T1000 (cell line): Measurements from ENCODE around the gene LRMDA.
"Not testable (repeated sequence)": the region's sequence is repeated elsewhere in the genome, so short reads cannot be mapped to it uniquely, and the experiment has no call there.

Experiments
- DNase-seq: peaks from one replicate; lab custom pipeline; 2025; ENCODE audit warnings: mixed read lengths; lab: John Stamatoyannopoulos, UW

Gene LRMDA

GRCh38 chr10:76125900-76126299 lies 694.5 kb downstream of the LRMDA start:
- no peak for DNase-seq

DNA sequence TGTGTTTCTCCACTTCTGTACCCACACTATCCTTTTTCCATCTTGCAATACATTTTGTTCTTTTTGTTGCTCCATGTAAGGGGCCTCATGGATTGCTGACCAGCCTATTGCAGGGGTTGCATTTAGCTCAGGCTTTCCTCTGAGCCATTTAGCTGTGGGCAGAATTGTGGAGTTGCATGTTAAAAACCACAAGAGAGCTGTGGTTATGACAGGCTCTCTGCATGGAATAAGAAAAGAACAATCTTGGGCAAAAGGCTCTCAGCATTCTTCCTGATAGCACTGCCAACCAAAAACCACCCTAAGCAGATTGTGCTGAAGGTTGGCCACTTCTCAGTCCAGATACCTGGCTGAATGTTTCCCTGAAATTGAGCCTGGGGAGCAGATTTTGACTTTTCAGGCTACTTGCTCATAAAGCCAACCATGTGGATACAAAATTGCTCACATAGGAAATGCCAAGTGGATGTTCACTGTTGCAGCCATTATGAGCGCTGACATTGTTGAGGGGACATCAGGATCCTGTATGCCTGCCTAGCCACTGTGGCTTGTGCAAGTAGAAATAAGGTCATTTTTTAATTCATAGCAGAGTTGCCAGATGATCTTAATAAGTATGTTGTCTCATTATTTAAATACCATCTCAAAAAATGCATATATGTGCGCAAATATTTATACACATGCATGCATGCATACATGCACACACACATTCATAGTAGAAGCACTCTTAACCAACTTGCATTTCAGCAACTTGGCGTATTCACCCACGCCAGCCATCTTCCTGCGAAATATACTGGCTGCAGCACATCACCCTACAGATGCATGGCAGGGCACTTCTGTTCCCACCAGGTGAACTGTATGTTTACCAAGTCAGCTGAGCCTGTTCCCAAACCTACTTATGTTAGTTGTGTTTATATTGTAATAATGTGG lies 695.4 kb downstream of the LRMDA start:
- DNase-seq = no peak

GRCh38 chr10:76127984-76128589 lies 696.7 kb downstream of the LRMDA start:
- no peak for DNase-seq

DNA sequence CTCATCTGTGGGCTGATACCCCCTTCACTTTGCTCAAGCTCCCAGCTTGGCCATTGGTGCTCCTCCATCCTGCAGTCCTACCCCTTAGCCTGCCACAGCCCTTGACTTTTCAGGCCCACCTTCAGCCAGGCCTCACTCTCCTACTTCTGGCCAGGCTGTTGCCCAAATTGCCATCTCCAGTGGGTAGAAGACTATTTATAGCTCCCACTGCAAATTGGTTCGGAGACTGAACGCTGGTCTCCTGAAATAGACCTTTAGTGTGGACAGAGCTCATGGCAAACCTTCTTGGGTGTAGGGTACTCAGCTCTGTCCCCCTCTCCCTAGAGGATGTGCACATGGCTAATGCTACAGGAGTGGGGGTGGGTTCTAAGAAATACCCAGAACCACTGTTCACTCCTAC lies 697.8 kb downstream of the LRMDA start:
- no peak for DNase-seq

- DNase-seq = no peak
Observed at GRCh38 chr10:76130892-76131291, 699.5 kb downstream of the LRMDA start.

DNA sequence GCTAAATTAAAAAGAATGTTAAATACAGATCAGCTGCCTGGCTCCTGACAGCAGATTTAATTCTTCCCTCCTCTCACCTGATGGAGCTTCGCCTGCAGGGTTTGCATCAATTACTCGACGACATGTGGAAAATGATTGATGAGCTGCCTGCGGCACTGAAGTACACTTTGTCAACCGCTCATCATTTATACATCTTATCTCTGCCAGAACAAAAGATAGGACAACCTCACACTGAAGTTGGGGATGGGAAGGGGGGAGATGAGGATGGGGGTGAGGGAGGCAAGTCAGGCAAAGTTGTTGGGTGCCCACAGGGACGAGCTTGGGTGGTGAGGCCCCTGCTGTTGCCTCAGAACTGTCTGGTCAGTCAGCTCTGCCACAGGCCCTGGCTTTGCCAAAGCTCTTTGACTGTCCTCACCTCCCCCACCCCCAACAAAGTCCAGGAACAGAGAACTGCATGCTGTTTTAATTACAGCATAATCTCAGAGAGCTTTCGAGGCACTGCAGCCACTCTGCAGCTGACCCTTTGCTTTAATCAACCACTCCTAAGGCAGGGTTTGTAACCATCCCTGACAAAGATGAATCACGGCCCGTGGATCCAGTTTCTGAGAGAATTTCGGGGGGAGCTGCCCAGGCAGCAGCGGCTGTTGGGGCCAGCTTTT lies 702.3 kb downstream of the LRMDA start:
- no peak for DNase-seq

- DNase-seq = no peak
Observed at GRCh38 chr10:76136961-76137360, 705.5 kb downstream of the LRMDA start.

- no peak for DNase-seq
Observed at GRCh38 chr10:76138286-76138685, 706.9 kb downstream of the LRMDA start.

DNA sequence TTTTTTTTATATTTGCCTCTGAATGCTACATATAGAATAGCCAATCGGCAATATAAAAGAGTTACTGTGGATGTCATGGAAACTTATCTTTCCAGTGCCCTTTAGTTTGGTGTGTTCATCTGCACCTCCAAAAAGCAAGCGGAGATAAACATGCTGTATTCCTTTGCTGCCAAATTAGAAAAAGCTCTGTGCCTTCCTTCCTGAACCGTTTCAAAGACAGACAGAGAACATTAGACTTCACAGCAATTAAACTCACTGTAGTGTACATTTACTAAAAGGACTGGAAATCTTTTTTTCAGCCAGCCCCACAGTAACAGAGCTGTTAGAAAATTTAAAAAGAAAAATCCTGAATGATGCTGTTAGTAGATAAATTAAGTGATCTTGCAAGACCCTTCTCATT lies 707.5 kb downstream of the LRMDA start:
- no peak for DNase-seq

DNA sequence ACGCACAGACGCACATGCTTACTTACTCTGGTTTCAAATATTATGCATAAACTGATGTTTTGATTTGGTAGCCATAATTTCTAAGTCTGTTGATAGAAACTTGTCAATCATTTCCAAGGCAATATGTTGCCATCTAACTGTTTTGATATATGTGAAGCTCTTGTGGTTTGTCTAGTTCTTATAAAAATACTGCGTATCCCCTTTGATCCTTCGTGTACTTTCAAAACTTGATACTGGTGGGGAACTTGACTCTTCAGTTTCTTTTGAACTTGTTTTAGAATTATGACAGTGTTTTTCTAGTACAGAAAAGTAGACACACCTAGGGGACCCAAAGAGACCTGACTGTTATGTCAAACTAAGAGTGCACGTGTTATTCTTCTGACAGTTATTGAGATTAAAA lies 708.0 kb downstream of the LRMDA start:
- DNase-seq = no peak

DNA sequence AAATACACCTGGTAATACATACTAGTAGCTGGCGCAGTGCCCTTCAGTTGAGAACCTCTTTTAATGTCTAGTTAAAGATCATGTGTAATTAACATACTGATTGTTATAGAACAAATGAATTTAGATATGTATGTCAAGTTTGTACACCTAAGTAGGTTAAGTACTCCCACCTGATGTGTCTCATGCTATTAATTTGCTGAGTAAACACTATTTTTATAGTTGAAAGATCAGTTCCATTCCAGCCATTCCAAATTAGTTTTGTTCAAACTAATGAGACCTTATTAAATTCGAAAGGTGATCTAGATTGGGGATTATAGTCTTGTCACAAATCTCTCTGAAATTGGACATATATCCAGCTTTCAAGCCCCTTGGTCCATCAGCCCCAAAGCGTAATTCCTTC lies 710.0 kb downstream of the LRMDA start:
- DNase-seq = no peak

DNA sequence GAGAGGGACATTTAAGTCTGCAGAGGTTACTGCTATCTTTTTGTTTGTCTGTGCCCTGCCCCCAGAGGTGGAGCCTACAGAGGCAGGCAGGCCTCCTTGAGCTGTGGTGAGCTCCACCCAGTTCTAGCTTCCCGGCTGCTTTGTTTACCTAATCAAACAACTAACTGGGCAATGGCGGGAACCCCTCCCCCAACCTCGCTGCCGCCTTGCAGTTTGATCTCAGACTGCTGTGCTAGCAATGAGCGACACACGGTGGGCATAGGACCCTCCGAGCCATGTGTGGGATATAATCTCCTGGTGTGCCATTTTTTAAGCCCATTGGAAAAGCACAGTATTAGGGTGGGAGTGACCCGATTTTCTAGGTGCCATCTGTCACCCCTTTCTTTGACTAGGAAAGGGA lies 716.8 kb downstream of the LRMDA start:
- not testable (repeated sequence) for DNase-seq

- DNase-seq = no peak
Observed at GRCh38 chr10:76149182-76149581, 717.8 kb downstream of the LRMDA start.

DNA sequence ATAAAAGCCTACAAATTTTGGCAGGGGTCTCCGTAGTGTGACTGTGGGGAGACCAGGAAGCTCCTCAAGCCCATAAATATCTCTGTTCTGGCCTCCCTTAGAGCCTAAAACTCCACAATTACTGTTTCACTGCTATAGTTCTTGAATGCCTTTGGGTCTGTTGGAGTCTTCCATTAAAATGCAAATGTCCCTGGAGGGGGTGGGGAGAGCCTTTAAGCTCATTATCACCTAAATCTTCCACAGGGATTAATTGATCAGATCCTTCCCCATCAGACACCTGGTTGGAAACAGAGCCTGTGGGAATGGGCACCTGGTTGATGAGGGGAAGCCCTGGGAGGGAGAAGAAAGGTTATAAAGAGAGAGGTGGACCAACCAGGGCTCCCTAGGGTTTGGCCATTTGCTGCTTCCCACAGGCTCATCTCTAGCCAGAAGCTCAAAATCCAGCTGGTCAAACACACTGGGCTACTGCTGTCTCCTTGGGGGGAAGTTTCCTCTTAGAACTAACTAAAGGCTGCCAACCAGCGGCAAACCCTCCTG lies 718.2 kb downstream of the LRMDA start:
- DNase-seq = no peak

GRCh38 chr10:76150139-76150875 lies 718.9 kb downstream of the LRMDA start:
- DNase-seq = no peak

- no peak for DNase-seq
Observed at GRCh38 chr10:76150876-76151288, 719.5 kb downstream of the LRMDA start.

DNA sequence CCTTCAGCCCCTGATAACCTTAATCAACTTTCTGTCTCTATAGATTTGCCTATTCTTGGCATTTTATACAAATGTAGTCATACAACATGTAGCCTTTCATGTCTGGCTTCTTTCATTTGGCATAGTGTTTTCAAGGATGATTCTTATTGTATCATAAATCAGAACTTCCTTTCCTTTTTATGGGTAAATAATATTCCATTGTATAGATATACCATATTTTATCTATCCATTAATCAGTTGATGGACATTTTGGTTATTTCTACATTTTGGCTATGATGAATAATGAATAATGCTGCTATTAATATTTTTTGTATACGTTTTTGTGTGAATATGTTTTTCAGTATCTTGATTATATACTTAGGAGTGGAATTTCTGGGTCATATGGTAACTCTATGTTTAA lies 720.8 kb downstream of the LRMDA start:
- no peak for DNase-seq

DNA sequence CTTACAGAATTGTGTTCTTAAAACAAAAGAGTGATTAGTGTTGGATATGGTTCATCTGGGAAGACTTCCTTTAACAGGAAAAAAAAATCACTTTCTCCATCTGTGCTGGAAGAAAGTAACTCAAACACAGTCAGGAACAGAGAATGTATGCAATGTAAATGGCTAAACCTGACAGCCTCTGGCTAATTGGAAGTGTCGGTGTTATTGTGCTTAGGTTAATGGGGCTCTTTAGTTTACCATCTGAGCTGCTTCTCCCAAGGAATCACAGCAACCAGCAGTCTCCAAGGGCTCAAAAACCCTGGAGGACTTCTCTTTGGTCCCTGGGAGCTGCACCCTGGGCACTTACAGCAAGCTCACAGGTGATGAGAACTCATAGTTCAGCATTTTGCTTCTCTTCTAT lies 724.5 kb downstream of the LRMDA start:
- no peak for DNase-seq

- no peak for DNase-seq
Observed at GRCh38 chr10:76160446-76161300, 729.2 kb downstream of the LRMDA start.

DNA sequence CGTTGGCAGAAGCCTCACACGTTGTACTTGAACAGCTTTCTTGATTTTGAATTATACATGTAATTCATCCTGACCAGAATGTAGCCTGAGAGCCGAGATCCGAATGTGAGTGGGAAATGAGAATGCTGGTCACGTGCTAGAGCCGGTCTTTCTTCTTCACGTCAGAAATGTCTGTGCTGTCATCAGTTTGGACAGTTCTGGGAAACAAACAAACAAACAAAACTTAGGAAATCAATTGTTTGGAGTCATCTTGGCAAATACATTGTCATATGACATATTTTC lies 729.8 kb downstream of the LRMDA start:
- DNase-seq = no peak

GRCh38 chr10:76168437-76168836 lies 737.0 kb downstream of the LRMDA start:
- no peak for DNase-seq
